ENCODE data around the gene OPCML. TPM values are rescaled to one million over a fixed set of nuclear protein-coding genes. Genes with fewer than 3 reads are reported as not detected.

Gene OPCML
- total RNA-seq, 4 donors from 2014 or later, result 0.06 to 0.83 (median 0.24) TPM

DNA sequence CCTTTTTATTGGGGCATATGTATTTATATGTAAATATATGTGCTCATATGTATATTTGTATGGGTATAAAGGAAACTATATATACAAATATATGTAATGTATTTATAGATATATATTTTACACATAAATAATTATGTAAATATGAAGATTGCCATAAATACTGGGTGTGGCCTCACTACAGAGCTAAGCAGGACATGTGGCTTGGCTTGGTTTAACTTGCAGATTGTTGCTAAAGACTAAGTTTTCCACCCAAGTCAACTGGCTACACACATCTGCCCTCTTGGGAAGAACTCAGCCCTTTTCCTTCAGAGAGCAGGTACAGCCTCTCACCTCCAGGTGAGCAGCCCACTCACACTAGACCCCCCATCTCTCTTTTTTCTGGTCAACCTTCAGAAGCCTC, 315.5 kb downstream of the OPCML start:
- intact Hi-C loops (cut with DNase I), result no loop called here
- TF ChIP-seq EP300 (IDR thresholded peaks at IDR 0.05) (no peak), POLR2A (IDR thresholded peaks at IDR 0.05; ENCODE audit: low read depth) (no peak), POLR2AphosphoS5 (IDR thresholded peaks at IDR 0.05) (no peak)
- TF ChIP-seq, protein P1, sequence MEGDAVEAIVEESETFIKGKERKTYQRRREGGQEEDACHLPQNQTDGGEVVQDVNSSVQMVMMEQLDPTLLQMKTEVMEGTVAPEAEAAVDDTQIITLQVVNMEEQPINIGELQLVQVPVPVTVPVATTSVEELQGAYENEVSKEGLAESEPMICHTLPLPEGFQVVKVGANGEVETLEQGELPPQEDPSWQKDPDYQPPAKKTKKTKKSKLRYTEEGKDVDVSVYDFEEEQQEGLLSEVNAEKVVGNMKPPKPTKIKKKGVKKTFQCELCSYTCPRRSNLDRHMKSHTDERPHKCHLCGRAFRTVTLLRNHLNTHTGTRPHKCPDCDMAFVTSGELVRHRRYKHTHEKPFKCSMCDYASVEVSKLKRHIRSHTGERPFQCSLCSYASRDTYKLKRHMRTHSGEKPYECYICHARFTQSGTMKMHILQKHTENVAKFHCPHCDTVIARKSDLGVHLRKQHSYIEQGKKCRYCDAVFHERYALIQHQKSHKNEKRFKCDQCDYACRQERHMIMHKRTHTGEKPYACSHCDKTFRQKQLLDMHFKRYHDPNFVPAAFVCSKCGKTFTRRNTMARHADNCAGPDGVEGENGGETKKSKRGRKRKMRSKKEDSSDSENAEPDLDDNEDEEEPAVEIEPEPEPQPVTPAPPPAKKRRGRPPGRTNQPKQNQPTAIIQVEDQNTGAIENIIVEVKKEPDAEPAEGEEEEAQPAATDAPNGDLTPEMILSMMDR (IDR thresholded peaks at IDR 0.05), result no peak
- no peak overlapping the region for H3K4me3 ChIP-seq
- no peaks in the 10 kb centered on the region for H3K36me3 ChIP-seq
- no peaks in the 10 kb centered on the region for H3K9me3 ChIP-seq
- peaks cover 0 to 28% (median 0%) of the 10 kb centered on the region in 4 donors for H3K27me3 ChIP-seq
- DNase-seq (ENCODE audit: extremely low spot score), result no peak
- H3K27ac ChIP-seq (replicated peaks in 1 of 4), result no peak overlapping the region
- H3K4me1 ChIP-seq, result no peaks in the 10 kb centered on the region

DNA sequence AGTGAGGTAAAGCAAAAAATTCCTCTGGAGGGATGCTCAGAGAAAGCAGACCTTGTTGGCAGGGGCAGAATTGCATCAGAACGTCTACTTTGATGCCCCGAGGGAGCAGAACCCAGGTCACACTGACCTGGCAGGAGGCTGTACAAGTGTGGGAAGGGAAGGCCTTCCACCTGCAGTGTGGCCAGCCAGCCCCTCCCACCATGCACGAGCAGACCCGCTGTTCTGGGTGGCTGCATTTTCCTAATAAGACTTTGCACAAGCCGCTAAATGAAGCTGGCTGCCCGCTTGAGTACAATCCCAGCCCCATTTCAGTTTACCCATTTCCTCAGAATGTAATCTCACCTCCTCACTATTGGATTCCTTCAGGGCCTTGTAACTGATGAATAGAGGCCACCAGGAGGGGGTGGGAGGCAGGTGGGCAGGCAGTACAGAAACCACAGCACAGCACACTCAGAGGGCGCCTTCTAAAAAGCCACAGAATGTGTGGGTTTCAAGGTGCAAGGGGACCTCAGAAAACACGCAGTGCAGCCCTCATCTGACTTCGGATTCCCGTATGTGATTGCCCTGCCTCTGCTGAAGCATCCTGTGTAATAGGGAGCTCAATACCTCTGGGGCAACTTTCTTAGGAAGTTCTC, 316.6 kb downstream of the OPCML start:
- DNase-seq (ENCODE audit: extremely low spot score), result no peak
- Histone ChIP-seq H3K4me1 (no peaks in the 10 kb centered on the region), H3K36me3 (no peaks in the 10 kb centered on the region), H3K4me3 (no peak overlapping the region), H3K27me3 (peaks cover 0 to 28% (median 0%) of the 10 kb centered on the region in 4 donors), H3K9me3 (no peaks in the 10 kb centered on the region), H3K27ac (replicated peaks in 1 of 4) (no peak overlapping the region)
- WGBS, result 78% methylated on average over 10 of the region's 10 CpGs
- TF ChIP-seq EP300 (IDR thresholded peaks at IDR 0.05) (no peak), POLR2A (IDR thresholded peaks at IDR 0.05; ENCODE audit: low read depth) (no peak)
- TF ChIP-seq, protein P1 (IDR thresholded peaks at IDR 0.05), result no peak
- intact Hi-C loops (cut with DNase I), result no loop called here

DNA sequence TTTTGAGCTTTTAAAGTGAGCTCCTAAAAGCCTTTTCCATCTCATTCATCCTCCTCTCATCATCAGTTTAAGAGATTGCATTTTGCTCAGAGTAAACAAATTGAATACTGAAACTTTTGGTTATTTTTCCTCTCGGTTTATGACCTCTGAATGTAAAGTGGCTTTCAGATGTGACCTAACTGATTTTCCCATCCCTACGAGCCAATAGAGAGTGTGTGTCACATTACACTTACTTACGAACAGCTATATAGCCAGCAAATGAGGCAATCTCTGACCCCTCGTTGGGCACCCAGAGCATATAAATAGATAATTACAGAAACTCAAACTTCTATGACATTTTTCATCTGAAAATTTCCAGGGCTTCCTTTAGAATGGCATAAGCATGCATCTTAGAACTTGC, 317.7 kb downstream of the OPCML start:
- Histone ChIP-seq H3K4me1 (no peaks in the 10 kb centered on the region), H3K9me3 (no peaks in the 10 kb centered on the region), H3K36me3 (no peaks in the 10 kb centered on the region), H3K27ac (replicated peaks in 1 of 4) (no peak overlapping the region), H3K27me3 (peaks cover 0 to 28% (median 0%) of the 10 kb centered on the region in 4 donors), H3K4me3 (no peak overlapping the region)
- no peak for DNase-seq (ENCODE audit: extremely low spot score)
- intact Hi-C loops (cut with DNase I), result no loop called here
- WGBS, result 65% methylated on average over 4 of the region's 4 CpGs
- TF ChIP-seq, protein P1 (IDR thresholded peaks at IDR 0.05), result no peak
- TF ChIP-seq EP300 (IDR thresholded peaks at IDR 0.05), result no peak
- TF ChIP-seq POLR2A (IDR thresholded peaks at IDR 0.05; ENCODE audit: low read depth), result no peak
- no peak for TF ChIP-seq POLR2AphosphoS5 (IDR thresholded peaks at IDR 0.05)

DNA sequence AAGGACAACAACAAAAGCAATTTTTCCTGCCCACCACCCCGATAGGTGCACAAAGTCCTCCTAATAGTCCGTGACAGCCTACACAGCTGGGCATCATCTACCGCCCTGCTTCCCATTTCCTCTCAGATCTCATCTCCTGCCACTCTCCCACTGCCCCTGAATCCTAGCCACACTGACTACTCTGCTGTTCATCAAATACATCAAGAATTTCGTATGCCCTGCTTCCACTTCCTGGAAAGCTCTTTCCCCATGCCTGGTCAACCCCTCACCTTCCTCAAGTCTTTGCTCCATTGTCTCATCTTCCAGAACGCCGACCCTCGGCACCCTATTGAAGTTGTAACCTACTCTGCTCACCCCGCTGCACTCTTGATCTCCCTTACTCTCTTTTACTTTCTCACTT, 320.1 kb downstream of the OPCML start:
- H3K36me3 ChIP-seq, result no peaks in the 10 kb centered on the region
- intact Hi-C loops (cut with DNase I), result no loop called here
- no peaks in the 10 kb centered on the region for H3K9me3 ChIP-seq
- DNase-seq (ENCODE audit: extremely low spot score), result peak; percentile 90
- peaks cover 0 to 24% (median 0%) of the 10 kb centered on the region in 4 donors for H3K27me3 ChIP-seq
- no peaks in the 10 kb centered on the region for H3K4me1 ChIP-seq
- H3K4me3 ChIP-seq, result no peak overlapping the region
- H3K27ac ChIP-seq (replicated peaks in 1 of 4), result no peak overlapping the region
- TF ChIP-seq POLR2AphosphoS5 (IDR thresholded peaks at IDR 0.05) (no peak), POLR2A (IDR thresholded peaks at IDR 0.05; ENCODE audit: low read depth) (no peak), EP300 (IDR thresholded peaks at IDR 0.05) (no peak)
- TF ChIP-seq, protein P1 (IDR thresholded peaks at IDR 0.05), result no peak
- 89% methylated on average over 8 of the region's 8 CpGs for WGBS

DNA sequence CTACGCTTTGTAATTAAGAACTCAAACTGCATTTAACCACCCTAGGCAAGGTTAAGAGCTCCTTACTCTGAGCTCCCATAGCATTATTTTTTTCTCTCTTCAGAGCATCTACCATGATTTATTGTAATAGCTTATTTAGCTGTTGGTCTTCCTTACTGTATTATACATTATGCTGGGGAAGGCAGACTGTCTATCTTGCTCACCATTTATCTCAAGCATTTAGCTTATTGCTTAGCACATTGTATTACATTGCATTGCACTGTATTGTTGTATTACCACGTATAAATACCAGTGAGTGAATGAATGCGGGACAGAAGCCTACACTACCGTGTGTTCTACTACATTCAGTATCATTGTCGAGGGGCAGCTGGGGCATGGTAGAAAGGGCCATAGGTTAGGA, 324.3 kb downstream of the OPCML start:
- Histone ChIP-seq H3K27ac (replicated peaks in 1 of 4) (no peak overlapping the region), H3K4me1 (no peaks in the 10 kb centered on the region), H3K9me3 (no peaks in the 10 kb centered on the region), H3K4me3 (no peak overlapping the region), H3K27me3 (peaks cover 0 to 14% (median 0%) of the 10 kb centered on the region in 4 donors), H3K36me3 (no peaks in the 10 kb centered on the region)
- 79% methylated on average over 5 of the region's 5 CpGs for WGBS
- peak; percentile 39 for DNase-seq (ENCODE audit: extremely low spot score)
- no peak for TF ChIP-seq POLR2A (IDR thresholded peaks at IDR 0.05; ENCODE audit: low read depth)
- TF ChIP-seq, protein P1 (IDR thresholded peaks at IDR 0.05), result no peak
- no peak for TF ChIP-seq EP300 (IDR thresholded peaks at IDR 0.05)
- TF ChIP-seq POLR2AphosphoS5 (IDR thresholded peaks at IDR 0.05), result no peak
- intact Hi-C loops (cut with DNase I), result no loop called here

Measured in esophagus muscularis mucosa (tissue), 4 donors.